ENCODE measurements around the gene DPP4. TPM values are rescaled to one million over a fixed set of nuclear protein-coding genes. Genes with fewer than 3 reads are reported as not detected.

The DPP4 gene
- total and polyA plus RNA-seq, 11 donors, result 3.4 to 16.1 (median 7.4) TPM

DNA sequence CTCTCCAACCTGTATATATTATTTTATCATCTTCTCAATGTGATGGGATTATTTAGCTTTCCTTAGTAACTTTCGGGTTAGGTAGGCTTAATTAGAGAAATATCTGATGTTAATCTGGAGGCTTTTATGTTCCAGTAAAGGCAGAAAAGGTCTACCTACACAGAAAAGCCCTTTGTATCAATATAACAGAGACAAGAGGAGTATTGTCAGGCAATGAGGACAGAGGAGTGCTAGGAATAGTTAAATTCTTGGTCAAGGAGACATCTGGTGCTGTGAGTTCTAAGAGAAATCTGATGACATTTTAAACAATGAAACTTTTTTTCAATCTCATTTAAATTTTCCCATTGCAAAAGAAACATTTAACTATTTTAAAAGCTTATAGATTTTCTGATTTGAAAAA lies 36.1 kb downstream of the DPP4 start:
- Histone ChIP-seq H3K36me3 (peaks cover 0 to 6% (median 0%) of the 10 kb centered on the region in 9 donors), H3K27me3 (no peaks in the 10 kb centered on the region), H3K4me3 (no peak overlapping the region), H3K27ac (peak overlapping the region in 4 of 12 donors; percentile 11 to 37 (median 25)), H3K9me3 (no peaks in the 10 kb centered on the region), H3K4me1 (peaks cover 0 to 26% (median 13%) of the 10 kb centered on the region in 12 donors)
- WGBS, 4 donors, result 75 to 85% (median 82%) methylated on average over 1 of the region's 1 CpG
- DNase-seq (no peak), ATAC-seq (no peak)
- TF ChIP-seq CTCF (IDR thresholded peaks at IDR 0.05), result no peak
- no peak for TF ChIP-seq POLR2A (IDR thresholded peaks at IDR 0.05)
- intact Hi-C loops (cut with DNase I), result no loop called here

DNA sequence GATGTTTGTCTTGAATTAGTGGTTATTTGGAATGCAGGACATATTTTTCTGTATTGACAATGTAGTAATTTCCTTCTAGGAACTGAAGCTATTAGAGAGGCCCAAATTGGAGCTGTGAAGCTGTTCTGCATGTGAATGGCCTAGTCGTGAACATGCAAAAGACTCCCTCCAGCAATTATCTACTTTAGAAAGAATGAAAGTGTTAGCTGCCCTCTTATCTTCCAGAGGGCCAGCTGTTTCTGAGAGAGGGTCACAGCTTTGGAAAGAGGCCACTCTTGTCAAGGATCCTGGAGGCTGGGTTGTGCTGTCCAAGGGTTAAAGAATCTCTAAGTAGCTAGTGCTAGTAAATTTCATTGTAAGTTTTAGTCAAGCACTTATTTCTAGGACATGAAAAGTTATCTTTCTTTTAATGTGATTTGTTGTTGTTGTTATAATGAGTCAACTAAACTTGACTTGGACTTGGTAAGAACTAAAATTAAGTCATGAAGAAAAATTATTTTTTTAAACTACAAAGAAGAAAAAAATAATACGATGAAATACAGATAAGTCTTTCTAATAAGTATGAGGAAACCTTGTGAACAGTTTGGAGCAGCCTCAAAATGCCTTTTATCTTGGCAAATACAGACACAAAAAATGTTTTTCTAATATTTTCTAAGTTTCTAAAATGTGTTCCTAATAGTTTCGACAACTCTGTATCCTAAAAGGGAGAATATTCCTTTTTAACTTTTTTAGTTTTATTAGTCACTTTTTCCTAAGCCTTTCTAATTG lies 36.8 kb downstream of the DPP4 start:
- H3K9me3 ChIP-seq, result no peaks in the 10 kb centered on the region
- H3K27me3 ChIP-seq, result no peaks in the 10 kb centered on the region
- peak overlapping the region in 7 of 12 donors; percentile 17 to 42 (median 33) for H3K27ac ChIP-seq
- ATAC-seq (peak; percentile 24 to 48 (median 44)), DNase-seq (no peak)
- H3K4me1 ChIP-seq, result peaks cover 0 to 27% (median 13%) of the 10 kb centered on the region in 12 donors
- intact Hi-C loops (cut with DNase I), result no loop called here
- no peak overlapping the region for H3K4me3 ChIP-seq
- TF ChIP-seq CTCF (IDR thresholded peaks at IDR 0.05), result no peak
- TF ChIP-seq POLR2A (IDR thresholded peaks at IDR 0.05), result no peak
- 35 to 53% (median 40%) methylated on average over 3 of the region's 3 CpGs for WGBS, 4 donors
- H3K36me3 ChIP-seq, result peaks cover 0 to 6% (median 0%) of the 10 kb centered on the region in 9 donors

DNA sequence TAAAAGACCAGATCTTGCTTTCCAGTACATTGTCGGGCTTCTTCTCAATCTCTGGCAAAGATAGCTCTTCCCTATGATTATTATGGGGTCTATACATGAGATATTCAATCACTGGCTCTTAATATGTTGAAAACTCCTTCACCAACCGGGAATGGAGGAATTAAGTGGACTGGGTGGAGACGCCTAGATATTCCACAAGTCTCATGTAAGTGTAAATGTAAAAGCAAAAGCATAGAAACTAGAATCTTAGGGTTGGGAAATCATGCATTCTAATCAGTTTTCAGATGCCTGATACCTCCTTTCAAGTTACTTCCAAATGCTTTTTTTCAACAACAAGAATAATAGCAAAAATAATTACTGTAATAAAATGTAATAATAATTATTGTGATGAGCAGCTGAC lies 38.0 kb downstream of the DPP4 start:
- Histone ChIP-seq H3K27me3 (no peaks in the 10 kb centered on the region), H3K9me3 (no peaks in the 10 kb centered on the region), H3K27ac (no peak overlapping the region), H3K4me3 (no peak overlapping the region), H3K4me1 (peaks cover 0 to 28% (median 13%) of the 10 kb centered on the region in 12 donors), H3K36me3 (peaks cover 0 to 4% (median 0%) of the 10 kb centered on the region in 9 donors)
- no peak for DNase-seq
- intact Hi-C loops (cut with DNase I), result no loop called here
- no peak for ATAC-seq
- no peak for TF ChIP-seq POLR2A (IDR thresholded peaks at IDR 0.05)
- no peak for TF ChIP-seq CTCF (IDR thresholded peaks at IDR 0.05)
- WGBS, 4 donors, result 95 to 98% (median 95%) methylated on average over 3 of the region's 3 CpGs

- Histone ChIP-seq H3K27me3 (no peaks in the 10 kb centered on the region), H3K27ac (peak overlapping the region in 2 of 12 donors; percentile 4 to 24), H3K36me3 (peaks cover 0 to 4% (median 0%) of the 10 kb centered on the region in 9 donors), H3K4me3 (no peak overlapping the region), H3K9me3 (no peaks in the 10 kb centered on the region), H3K4me1 (peaks cover 0 to 29% (median 10%) of the 10 kb centered on the region in 12 donors)
- no peak for DNase-seq
- TF ChIP-seq CTCF (IDR thresholded peaks at IDR 0.05) (no peak), POLR2A (IDR thresholded peaks at IDR 0.05) (no peak)
- WGBS, 4 donors, result 84 to 91% (median 88%) methylated on average over 8 to 9 of the region's 9 CpGs
- intact Hi-C loops (cut with DNase I), result loop anchor here in 1 of 10 donors (5.0 kb wide), 1 partner anchor 37 kb away; no protein-coding TSS in a partner anchor
- ATAC-seq, result no peak
These were observed 43.4 kb downstream of the DPP4 start for GRCh38 chr2:162030363-162031190.
